ENCODE measurements around the gene INO80D.
"Not testable (repeated sequence)": the region's sequence is repeated elsewhere in the genome, so short reads cannot be mapped to it uniquely, and the experiment has no call there.

Gene INO80D

GRCh38 chr2:206085742-206086445 lies at the start of gene INO80D:
Gene INO80D (minus strand): TSS chr2:206086174. CDS start chr2:206063016, 23,158 bp downstream.
- Mint-ChIP-seq H3K4me1 (peaks cover 36% of the 10 kb centered on the region), H3K27me3 (no peaks in the 10 kb centered on the region), H3K9me3 (no peaks in the 10 kb centered on the region), H3K36me3 (peaks cover 21% of the 10 kb centered on the region), H3K27ac (peak within 1 kb of the TSS; percentile 100), H3K4me3 (peak within 1 kb of the TSS; percentile 99)
- DNase-seq, result peak; percentile 86
- CTCF ChIA-PET, result interaction anchor here (0.6 to 1.2 kb wide), 7 partner anchors 9 to 80 kb away, joined by 3 to 4 read pairs (median 3); no protein-coding TSS in a partner anchor

DNA sequence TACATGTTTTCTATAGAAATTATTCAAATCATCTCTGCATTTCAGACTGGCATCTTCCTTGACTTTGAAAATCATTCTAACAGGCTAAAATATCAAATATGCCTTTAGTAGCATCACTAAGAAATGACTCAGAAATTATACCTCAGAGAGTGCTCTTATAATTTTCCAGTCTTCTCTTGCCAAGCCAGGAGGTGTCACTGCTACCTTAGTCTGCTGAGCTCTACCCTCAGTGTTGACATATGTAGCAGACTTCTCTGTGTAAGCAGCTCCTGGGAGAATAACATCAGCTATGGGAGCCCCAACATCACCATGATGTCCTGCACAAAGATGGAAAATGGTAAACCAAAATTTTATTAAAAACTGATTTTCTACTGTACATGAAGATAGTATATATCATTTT lies 41.7 kb upstream of the INO80D start:
- H3K27me3 Mint-ChIP-seq, result no peaks in the 10 kb centered on the region
- CTCF ChIA-PET, result interaction anchor here (1.3 kb wide), 1 partner anchor 431 kb away, joined by 3 read pairs; no protein-coding TSS in a partner anchor
- H3K4me1 Mint-ChIP-seq, result no peaks in the 10 kb centered on the region
- no peak overlapping the region for H3K4me3 Mint-ChIP-seq
- no peak for DNase-seq
- no peak overlapping the region for H3K27ac Mint-ChIP-seq
- peaks cover 29% of the 10 kb centered on the region for H3K36me3 Mint-ChIP-seq
- H3K9me3 Mint-ChIP-seq, result no peaks in the 10 kb centered on the region

GRCh38 chr2:206125901-206126300 lies 39.9 kb upstream of the INO80D start:
- Mint-ChIP-seq H3K27me3 (no peaks in the 10 kb centered on the region), H3K36me3 (peaks cover 39% of the 10 kb centered on the region), H3K9me3 (no peaks in the 10 kb centered on the region), H3K4me3 (no peak overlapping the region), H3K4me1 (no peaks in the 10 kb centered on the region), H3K27ac (no peak overlapping the region)
- CTCF ChIA-PET, result no interaction called here
- no peak for DNase-seq

DNA sequence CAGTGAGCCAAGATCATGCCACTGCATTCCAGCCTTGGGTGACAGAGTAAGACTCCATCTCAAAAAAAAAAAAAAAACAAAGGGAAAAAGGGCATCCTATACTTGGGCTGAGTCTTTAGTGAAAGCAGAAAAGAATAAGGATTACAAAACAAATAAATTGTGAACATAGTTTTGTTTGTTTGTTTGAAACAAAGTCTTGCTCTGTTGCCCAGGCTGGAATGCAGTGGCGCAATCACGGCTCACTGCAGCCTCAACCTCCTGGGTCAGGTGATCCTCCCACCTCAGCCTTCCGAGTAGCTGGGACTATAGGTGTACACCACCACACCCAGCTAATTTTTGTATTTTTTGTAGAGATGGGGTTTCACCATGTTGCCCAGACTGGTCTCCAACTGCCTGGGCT lies 36.6 kb upstream of the INO80D start:
- DNase-seq, H3K27ac Mint-ChIP-seq, CTCF ChIA-PET, H3K9me3 Mint-ChIP-seq, H3K27me3 Mint-ChIP-seq, H3K4me3 Mint-ChIP-seq, H3K4me1 Mint-ChIP-seq: not testable (repeated sequence)
- H3K36me3 Mint-ChIP-seq, result peaks cover 41% of the 10 kb centered on the region

DNA sequence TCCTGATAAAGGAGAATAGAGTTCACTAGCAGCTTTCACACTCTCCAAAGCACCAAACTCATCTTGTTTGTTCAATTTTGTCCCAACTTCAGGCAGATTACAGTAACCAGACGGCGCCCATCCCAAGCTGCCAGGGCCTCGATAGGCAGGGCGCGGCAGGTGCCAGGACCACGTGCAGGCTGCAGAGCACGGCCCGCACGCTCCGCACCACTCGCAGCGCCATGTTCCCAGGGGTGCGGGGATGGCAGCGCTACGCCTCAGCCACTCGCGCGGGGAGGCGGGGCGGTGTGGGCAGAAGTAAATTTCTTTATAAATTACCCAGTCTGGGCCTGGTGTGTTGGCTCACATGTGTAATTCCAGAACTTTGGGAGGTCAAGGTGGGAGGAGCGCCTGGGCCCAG lies 30.3 kb upstream of the INO80D start:
- Mint-ChIP-seq H3K36me3 (peaks cover 31% of the 10 kb centered on the region), H3K27me3 (no peaks in the 10 kb centered on the region), H3K4me1 (no peaks in the 10 kb centered on the region), H3K4me3 (no peak overlapping the region), H3K27ac (no peak overlapping the region), H3K9me3 (peaks cover 2% of the 10 kb centered on the region)
- DNase-seq, result no peak
- CTCF ChIA-PET, result no interaction called here

DNA sequence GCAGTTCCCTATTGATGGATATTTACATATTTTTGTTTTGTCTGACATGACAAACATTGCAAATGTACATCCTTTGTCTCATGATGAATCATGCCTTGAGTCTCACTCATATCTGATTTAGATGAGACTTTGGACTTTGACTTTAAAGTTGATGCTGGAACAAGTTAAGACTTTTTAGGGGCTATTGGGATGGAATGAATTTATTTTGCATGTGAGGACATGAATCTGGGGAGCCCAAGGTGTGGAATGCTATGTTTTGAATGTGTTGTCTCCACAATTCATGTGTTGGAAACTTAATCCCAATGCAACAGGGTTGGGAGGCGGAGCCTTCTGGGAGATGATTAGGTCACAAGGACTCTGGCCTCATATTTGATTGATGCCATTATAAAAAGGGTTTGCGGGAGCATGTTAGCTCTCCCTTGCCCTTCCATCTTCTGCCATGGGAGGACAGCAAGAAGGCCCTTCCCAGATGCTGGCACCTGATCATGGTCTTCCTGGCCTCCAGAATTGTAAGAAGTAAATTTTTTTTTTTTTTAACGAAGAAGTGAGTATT lies 29.1 kb upstream of the INO80D start:
- Mint-ChIP-seq H3K4me3 (no peak overlapping the region), H3K9me3 (no peaks in the 10 kb centered on the region), H3K36me3 (peaks cover 21% of the 10 kb centered on the region), H3K27me3 (no peaks in the 10 kb centered on the region), H3K27ac (no peak overlapping the region), H3K4me1 (no peaks in the 10 kb centered on the region)
- CTCF ChIA-PET, result no interaction called here
- no peak for DNase-seq

- Mint-ChIP-seq H3K4me1 (no peaks in the 10 kb centered on the region), H3K27ac (no peak overlapping the region)
- CTCF ChIA-PET, result no interaction called here
Measured at GRCh38 chr2:206112846-206113547, 27.0 kb upstream of the INO80D start.

DNA sequence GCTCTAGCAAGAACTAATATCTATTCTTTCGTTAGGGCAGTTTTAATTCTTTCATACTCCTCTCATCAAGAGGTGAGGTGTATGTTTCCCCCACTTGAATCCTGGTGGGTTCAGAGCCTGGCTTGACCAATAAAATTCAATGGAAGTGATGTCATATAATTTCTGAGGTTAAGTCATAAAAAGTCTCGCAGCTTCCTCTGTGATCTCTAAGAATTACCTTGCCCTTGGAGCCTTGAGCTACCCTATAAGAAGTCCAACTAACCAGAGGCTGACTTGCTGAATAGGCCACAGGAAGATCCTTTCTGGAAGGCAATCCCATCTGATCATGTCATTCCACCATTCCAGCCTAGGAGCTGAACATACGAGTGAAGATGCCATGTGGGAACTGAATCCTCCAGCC lies 26.1 kb upstream of the INO80D start:
- H3K27ac Mint-ChIP-seq, result no peak overlapping the region
- H3K36me3 Mint-ChIP-seq, result peaks cover 14% of the 10 kb centered on the region
- no peaks in the 10 kb centered on the region for H3K4me1 Mint-ChIP-seq
- CTCF ChIA-PET, result no interaction called here
- no peak overlapping the region for H3K4me3 Mint-ChIP-seq
- no peak for DNase-seq
- no peaks in the 10 kb centered on the region for H3K27me3 Mint-ChIP-seq
- H3K9me3 Mint-ChIP-seq, result no peaks in the 10 kb centered on the region

More at GRCh38 chr2:206112846-206113547, 27.0 kb upstream of the INO80D start:
- H3K9me3 Mint-ChIP-seq, result no peaks in the 10 kb centered on the region
- peaks cover 14% of the 10 kb centered on the region for H3K36me3 Mint-ChIP-seq
- DNase-seq, result no peak
- H3K4me3 Mint-ChIP-seq, result no peak overlapping the region
- H3K27me3 Mint-ChIP-seq, result no peaks in the 10 kb centered on the region

DNA sequence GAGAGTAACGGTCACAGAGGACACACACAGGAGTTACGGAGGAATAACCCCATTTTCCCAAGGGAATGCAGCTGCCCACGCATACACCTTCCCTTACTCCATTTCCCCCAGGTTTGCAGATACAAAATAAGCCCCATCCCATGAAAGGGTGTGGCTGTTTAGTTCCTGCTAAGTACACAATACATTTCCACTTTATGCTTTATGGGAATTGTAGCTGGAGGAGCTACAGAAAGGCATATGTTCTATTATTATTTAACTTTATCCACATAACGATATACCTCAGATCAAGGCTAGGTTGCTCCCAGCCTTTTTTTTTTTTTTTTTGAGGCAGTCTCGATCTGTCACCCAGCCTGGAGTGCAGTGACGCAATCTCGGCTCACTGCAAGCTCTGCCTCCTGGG lies 22.7 kb upstream of the INO80D start:
- Mint-ChIP-seq H3K36me3 (peaks cover 3% of the 10 kb centered on the region), H3K4me3 (no peak overlapping the region), H3K9me3 (no peaks in the 10 kb centered on the region), H3K27ac (no peak overlapping the region), H3K4me1 (no peaks in the 10 kb centered on the region), H3K27me3 (no peaks in the 10 kb centered on the region)
- no peak for DNase-seq
- CTCF ChIA-PET, result interaction anchor here (0.6 kb wide), 1 partner anchor 141 kb away, joined by 3 read pairs; no protein-coding TSS in a partner anchor

- DNase-seq, result no peak
- CTCF ChIA-PET, result no interaction called here
- H3K4me1 Mint-ChIP-seq, result no peaks in the 10 kb centered on the region
- no peaks in the 10 kb centered on the region for H3K9me3 Mint-ChIP-seq
- no peak overlapping the region for H3K4me3 Mint-ChIP-seq
- no peaks in the 10 kb centered on the region for H3K27me3 Mint-ChIP-seq
- no peaks in the 10 kb centered on the region for H3K36me3 Mint-ChIP-seq
- no peak overlapping the region for H3K27ac Mint-ChIP-seq
Measured at GRCh38 chr2:206105541-206105940, 19.6 kb upstream of the INO80D start.

DNA sequence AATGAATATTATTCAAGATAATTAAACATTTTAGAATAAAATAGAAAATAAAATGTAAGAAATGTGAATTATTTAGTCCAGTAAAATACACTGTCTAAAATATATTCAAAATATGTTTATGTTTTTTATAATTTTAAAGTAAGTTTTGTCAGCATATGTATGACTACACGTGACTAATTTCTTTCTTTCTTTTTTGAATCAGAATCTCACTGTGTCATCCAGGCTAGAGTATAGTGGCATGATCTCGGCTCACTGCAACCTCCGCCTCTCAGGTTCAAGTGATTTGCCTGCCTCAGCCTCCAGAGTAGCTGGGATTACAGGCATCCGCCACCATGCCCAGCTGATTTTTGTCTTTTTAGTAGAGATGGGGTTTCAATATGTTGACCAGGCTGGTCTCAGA lies 19.1 kb upstream of the INO80D start:
- H3K4me1 Mint-ChIP-seq, result no peaks in the 10 kb centered on the region
- no peaks in the 10 kb centered on the region for H3K9me3 Mint-ChIP-seq
- H3K27me3 Mint-ChIP-seq, result no peaks in the 10 kb centered on the region
- CTCF ChIA-PET, result no interaction called here
- H3K4me3 Mint-ChIP-seq, result no peak overlapping the region
- H3K27ac Mint-ChIP-seq, result no peak overlapping the region
- no peaks in the 10 kb centered on the region for H3K36me3 Mint-ChIP-seq
- no peak for DNase-seq

- H3K9me3 Mint-ChIP-seq, DNase-seq, H3K27me3 Mint-ChIP-seq, H3K36me3 Mint-ChIP-seq, H3K4me1 Mint-ChIP-seq, H3K4me3 Mint-ChIP-seq, H3K27ac Mint-ChIP-seq: not testable (repeated sequence)
- CTCF ChIA-PET, result interaction anchor here (0.7 to 1.0 kb wide), 2 partner anchors 13 to 52 kb away, joined by 3 read pairs; partner anchors contain the start of gene INO80D
Measured at GRCh38 chr2:206098872-206099271, 12.9 kb upstream of the INO80D start.

- no peaks in the 10 kb centered on the region for H3K4me1 Mint-ChIP-seq
Measured at GRCh38 chr2:206098471-206098870, 12.5 kb upstream of the INO80D start.

GRCh38 chr2:206096876-206097275 lies 10.9 kb upstream of the INO80D start:
- Mint-ChIP-seq H3K27me3 (no peaks in the 10 kb centered on the region), H3K4me3 (no peak overlapping the region), H3K36me3 (no peaks in the 10 kb centered on the region), H3K9me3 (no peaks in the 10 kb centered on the region), H3K27ac (no peak overlapping the region), H3K4me1 (no peaks in the 10 kb centered on the region)
- CTCF ChIA-PET, result no interaction called here
- no peak for DNase-seq

More at GRCh38 chr2:206098471-206098870, 12.5 kb upstream of the INO80D start:
- H3K36me3 Mint-ChIP-seq, result no peaks in the 10 kb centered on the region
- H3K27ac Mint-ChIP-seq, result no peak overlapping the region
- DNase-seq, result no peak
- no peaks in the 10 kb centered on the region for H3K9me3 Mint-ChIP-seq
- H3K27me3 Mint-ChIP-seq, result no peaks in the 10 kb centered on the region
- no peak overlapping the region for H3K4me3 Mint-ChIP-seq
- CTCF ChIA-PET, result interaction anchor here (1.0 kb wide), 1 partner anchor 12 kb away, joined by 3 read pairs; the partner anchor contains the start of gene INO80D
